HG02970 (cell line): ENCODE results near the gene PGAP3.

Experiments
- ATAC-seq: cut with Tn5 transposase; IDR thresholded peaks from one replicate; pipeline ENCODE4 v1.9.1; 2021; ENCODE audit warnings: mild to moderate bottlenecking, moderate library complexity, moderate number of reproducible peaks; ENCODE audit not compliant: unreplicated experiment, low FRiP score

The PGAP3 gene

GRCh38 chr17:39662551-39663339 is 25.1 kb downstream of the PGAP3 start:
- ATAC-seq: no peak

GRCh38 chr17:39661744-39662541 is 25.9 kb downstream of the PGAP3 start:
- ATAC-seq: no peak

GRCh38 chr17:39660397-39661385 is 27.2 kb downstream of the PGAP3 start:
- ATAC-seq: no peak

- no peak for ATAC-seq
Observed at GRCh38 chr17:39660011-39660360, 27.9 kb downstream of the PGAP3 start.

- ATAC-seq: no peak
Observed at GRCh38 chr17:39659279-39660010, 28.4 kb downstream of the PGAP3 start.

- no peak for ATAC-seq
Observed at GRCh38 chr17:39658760-39659159, 29.1 kb downstream of the PGAP3 start.

- ATAC-seq: no peak
Observed at GRCh38 chr17:39658346-39658745, 29.5 kb downstream of the PGAP3 start.

- ATAC-seq: no peak
Observed at GRCh38 chr17:39655105-39655504, 32.8 kb downstream of the PGAP3 start.

- ATAC-seq: no peak
Observed at GRCh38 chr17:39653662-39654331, 34.1 kb downstream of the PGAP3 start.

- no peak for ATAC-seq
Observed at GRCh38 chr17:39653316-39653661, 34.6 kb downstream of the PGAP3 start.

- ATAC-seq: no peak
Observed at GRCh38 chr17:39652587-39653315, 35.1 kb downstream of the PGAP3 start.

GRCh38 chr17:39651923-39652586 is 35.8 kb downstream of the PGAP3 start:
- ATAC-seq: no peak

- ATAC-seq: no peak
Observed at GRCh38 chr17:39650121-39650579, 37.7 kb downstream of the PGAP3 start.

- no peak for ATAC-seq
Observed at GRCh38 chr17:39648616-39649366, 39.1 kb downstream of the PGAP3 start.

GRCh38 chr17:39647256-39647655 is 40.6 kb downstream of the PGAP3 start:
- ATAC-seq: no peak

- ATAC-seq: no peak
Observed at GRCh38 chr17:39643271-39643670, 44.6 kb downstream of the PGAP3 start.

GRCh38 chr17:39642291-39643074 is 45.4 kb downstream of the PGAP3 start:
- ATAC-seq: no peak
